Ramos (cell line): ENCODE results near the gene ARL5A.
"Not testable (repeated sequence)": the region's sequence is repeated elsewhere in the genome, so short reads cannot be mapped to it uniquely, and the experiment has no call there.

Experiments used
- in situ Hi-C: fragments of 300-500 bp; cut with MboI; formaldehyde crosslinking; loops from one replicate; pipeline ENCODE4 v1.14.3; 2022; ENCODE audit warnings: low sequenced_read_pairs; ENCODE audit not compliant: unreplicated experiment

ARL5A gene

GRCh38 chr2:151828143-151828889 is at the start of gene ARL5A:
Gene ARL5A (minus strand): TSS chr2:151828421. CDS start chr2:151828176, 245 bp downstream.
- in situ Hi-C loops = no loop called here

- in situ Hi-C loops = not testable (repeated sequence)
These were observed 47.4 kb upstream of the ARL5A start for GRCh38 chr2:151875631-151876030.

- in situ Hi-C loops = no loop called here
These were observed 44.2 kb upstream of the ARL5A start for GRCh38 chr2:151872463-151872862.

DNA sequence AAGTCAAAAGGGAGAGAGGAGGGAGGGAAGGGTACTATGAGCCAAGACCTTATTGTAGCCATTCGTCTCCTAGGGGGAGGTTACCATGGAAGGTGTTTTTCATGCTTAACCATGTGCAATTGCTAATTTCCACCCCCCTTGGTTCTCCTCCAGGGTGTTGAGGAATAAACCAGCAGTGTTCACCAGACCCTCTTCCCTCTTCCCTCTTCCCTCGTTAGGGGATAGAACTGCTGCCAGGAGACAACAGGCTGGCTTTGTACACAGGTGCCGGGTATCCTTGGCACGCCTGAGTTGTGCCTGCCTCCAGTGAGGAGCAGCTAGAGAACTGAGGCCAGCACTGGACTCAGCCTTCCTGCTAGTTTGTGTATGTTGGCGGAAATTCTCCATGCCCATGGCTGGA is 41.1 kb upstream of the ARL5A start:
- in situ Hi-C loops = no loop called here

GRCh38 chr2:151862700-151863099 is 34.5 kb upstream of the ARL5A start:
- in situ Hi-C loops = no loop called here

- in situ Hi-C loops = no loop called here
These were observed 33.0 kb upstream of the ARL5A start for GRCh38 chr2:151861174-151861573.

- in situ Hi-C loops = no loop called here
These were observed 32.5 kb upstream of the ARL5A start for GRCh38 chr2:151860613-151861146.

GRCh38 chr2:151860210-151860609 is 32.0 kb upstream of the ARL5A start:
- in situ Hi-C loops = no loop called here

DNA sequence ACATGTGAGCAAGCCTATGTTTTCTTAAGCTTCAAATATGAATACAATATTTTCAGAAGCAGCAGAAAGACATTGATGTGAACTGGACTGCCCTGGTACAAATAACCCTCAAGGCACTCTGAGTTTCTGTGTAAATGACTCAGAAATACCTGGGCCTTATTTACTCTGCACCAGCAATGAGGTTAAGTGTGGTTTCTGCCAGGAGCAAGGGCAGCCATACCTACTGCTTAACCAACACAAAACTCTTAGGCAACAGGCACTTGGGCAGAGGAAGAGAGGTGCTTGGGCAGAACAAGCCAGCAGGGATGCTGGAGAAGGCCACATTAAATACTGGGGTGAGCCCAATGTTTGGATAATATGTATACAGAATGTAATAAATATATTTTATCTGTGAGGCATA is 29.4 kb upstream of the ARL5A start:
- in situ Hi-C loops = no loop called here

DNA sequence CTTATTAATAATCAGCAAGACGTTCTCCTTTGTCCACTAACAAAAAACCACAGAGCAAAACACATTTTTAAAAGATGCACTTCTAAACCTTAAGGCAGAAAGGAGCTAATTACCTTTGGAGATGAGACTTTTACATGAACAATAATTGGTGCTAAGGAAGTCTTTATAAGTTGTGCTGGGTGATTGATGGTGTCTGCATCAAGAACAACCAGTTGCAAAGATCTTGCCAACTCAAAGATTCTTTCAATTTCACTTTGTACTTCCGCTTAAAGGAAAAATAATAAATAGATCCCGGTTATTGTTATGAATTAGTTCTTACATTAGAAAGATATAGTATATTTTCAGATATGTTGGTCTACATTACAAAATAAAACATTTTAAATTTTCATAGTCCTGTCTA is 26.9 kb upstream of the ARL5A start:
- in situ Hi-C loops = no loop called here

GRCh38 chr2:151853070-151853758 is 25.0 kb upstream of the ARL5A start:
- in situ Hi-C loops = no loop called here

- in situ Hi-C loops = no loop called here
These were observed 24.2 kb upstream of the ARL5A start for GRCh38 chr2:151852260-151853069.

GRCh38 chr2:151851761-151852160 is 23.5 kb upstream of the ARL5A start:
- in situ Hi-C loops = no loop called here

GRCh38 chr2:151849413-151850010 is 21.3 kb upstream of the ARL5A start:
- in situ Hi-C loops = no loop called here

DNA sequence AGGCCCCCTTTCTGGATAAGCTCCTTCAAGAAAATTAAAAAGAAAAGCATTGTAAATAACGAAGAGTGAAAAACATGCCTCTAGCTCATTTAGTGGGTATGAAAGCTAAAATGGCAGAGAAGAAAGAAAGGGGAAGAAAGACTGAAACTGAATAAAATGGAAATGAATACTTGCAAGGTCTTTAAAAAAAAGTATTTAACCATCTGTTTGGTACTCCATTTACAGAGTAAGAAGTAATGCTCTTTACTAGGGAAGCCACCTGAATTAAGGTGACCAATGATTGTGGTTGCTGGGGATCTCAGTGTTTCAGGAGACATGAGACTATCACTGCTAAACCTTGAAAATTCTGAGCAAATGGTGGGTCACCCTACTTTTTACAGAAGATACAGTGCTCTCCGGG is 17.7 kb upstream of the ARL5A start:
- in situ Hi-C loops = no loop called here

DNA sequence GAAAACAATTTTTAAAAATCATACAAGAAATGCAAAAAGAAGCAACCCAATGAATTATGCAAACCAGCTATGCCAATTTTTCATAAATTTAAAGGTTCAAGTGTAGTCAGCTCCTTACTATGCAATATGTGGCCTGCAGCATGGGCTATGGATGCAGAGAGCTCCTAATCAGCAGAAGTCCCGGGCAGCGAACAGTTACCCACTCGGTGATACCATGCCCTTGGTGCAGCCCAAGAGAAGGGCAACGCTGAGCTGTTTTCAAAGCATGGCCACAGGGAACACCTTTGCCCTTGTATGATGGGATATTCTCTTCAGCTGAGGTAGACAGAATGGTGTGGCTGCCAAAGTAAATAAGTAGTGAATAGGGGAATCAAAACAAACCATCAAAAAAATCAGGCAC is 17.3 kb upstream of the ARL5A start:
- in situ Hi-C loops = no loop called here

DNA sequence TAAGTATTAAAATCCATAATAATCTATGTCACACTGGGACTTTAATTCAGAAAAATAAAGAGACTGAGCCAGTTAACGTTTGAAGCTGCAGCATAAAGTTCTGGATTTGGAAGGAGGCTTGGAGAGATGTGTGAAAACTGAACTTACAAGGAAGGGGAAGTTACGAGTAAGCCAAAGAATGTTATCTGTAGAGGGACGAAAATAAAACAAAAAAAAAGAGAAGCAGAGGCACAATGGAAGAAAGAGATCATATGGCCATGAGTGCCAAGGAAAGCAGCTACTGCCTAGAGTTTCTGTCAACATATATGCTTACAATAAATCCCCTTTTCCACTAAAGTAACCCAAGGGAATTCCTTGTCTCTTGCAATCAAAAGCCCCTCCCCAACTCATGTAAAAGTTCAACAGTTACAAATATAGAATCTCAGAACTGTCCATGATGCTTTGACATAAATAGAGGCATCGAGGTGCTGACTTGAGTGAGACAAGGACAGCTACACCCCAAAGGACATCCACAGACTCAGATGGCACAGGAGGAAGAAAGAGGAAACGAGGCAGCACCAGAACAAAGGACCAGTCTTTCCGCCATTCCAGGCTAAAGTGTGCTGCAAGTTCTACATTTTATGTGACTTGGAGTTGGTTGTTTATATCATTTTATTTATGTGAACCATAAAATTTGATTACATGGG is 16.1 kb upstream of the ARL5A start:
- in situ Hi-C loops = no loop called here

- in situ Hi-C loops = no loop called here
These were observed 15.5 kb upstream of the ARL5A start for GRCh38 chr2:151843691-151844061.

DNA sequence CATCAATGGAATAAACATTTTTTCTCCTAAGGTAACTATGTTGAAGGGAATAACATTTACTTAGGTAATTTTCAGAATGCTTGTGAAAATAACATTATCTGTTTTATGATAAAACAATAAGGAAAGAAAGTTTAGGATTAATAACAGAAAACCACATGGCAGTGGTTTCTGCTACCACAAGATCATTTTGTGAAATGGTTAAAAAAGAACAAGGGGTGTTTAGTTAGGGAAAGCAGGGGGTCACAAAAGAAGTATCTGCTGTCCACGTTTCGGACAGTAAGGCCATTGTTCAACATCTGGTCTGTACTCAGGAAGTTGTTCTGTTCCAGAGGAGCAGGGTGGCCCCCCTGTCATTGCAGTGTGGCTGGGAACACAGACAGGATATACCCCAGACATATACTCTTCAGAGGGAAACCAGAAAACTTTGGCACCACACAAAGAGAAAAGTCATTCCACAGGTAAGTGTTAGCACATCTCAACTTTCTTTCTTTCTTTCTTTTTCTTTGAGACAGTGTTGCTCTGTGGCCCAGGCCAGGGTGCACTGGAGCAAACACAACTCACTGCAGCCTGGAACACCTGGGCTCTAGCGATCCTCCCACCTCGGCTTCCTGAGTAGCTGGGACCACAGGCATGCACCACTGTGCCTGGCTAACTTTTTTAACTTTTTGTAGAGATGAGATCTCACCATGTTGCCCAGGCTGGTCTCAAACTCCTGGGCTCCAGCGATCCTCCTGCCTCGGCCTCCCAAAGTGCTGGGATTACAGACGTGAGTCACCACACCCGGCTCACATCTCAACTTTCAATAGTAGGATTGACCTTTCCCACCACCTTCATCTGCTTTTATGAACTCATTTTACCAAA is 14.8 kb upstream of the ARL5A start:
- in situ Hi-C loops = no loop called here
